Fibroblast of lung (primary cell): ENCODE results near the gene UMOD.

Source experiments
- CTCF ChIP-seq, 2 donors: IDR thresholded peaks in 1 of 2; conservative IDR thresholded peaks in 1 of 2; 1 replicate in 1 of 2; 2 replicates in 1 of 2; pipeline ENCODE4 v1.5.1; 2011 to 2012; ENCODE audit warnings: low read length in 2 of 2, control low read depth in 1 of 2, inconsistent platforms in 1 of 2, low read depth in 1 of 2, mild to moderate bottlenecking in 1 of 2
- EZH2 ChIP-seq: IDR thresholded peaks from 2 replicates; pipeline ENCODE4 v1.5.1; 2012; ENCODE audit warnings: low read length, control low read depth, mild to moderate bottlenecking; ENCODE audit errors: missing control alignments

GRCh38 chr16:20309786-20310185 lies 42.7 kb downstream of the UMOD start:
- TF ChIP-seq CTCF (conservative IDR thresholded peaks at IDR 0.05 in 1 of 2, IDR thresholded peaks at IDR 0.05 in 1 of 2; ENCODE audit: low read depth in 1 of 2, low read length in 2 of 2) = no peak
- no peak for TF ChIP-seq EZH2
